ENCODE results near the gene TXNDC2.

The TXNDC2 gene

GRCh38 chr18:9925369-9925768 is 39.6 kb downstream of the TXNDC2 start:
- DNase-seq: no peak
- Mint-ChIP-seq H3K27me3 (ENCODE audit: low read depth, poor library complexity) (no peaks in the 10 kb centered on the region), H3K4me3 (no peak overlapping the region), H3K4me1 (peaks cover 31% of the 10 kb centered on the region), H3K9me3 (no peaks in the 10 kb centered on the region), H3K27ac (no peak overlapping the region), H3K36me3 (ENCODE audit: low read depth) (no peaks in the 10 kb centered on the region)
- TF ChIP-seq CTCF (IDR thresholded peaks at IDR 0.05): no peak

GRCh38 chr18:9925795-9926194 is 40.0 kb downstream of the TXNDC2 start:
- Mint-ChIP-seq H3K36me3 (ENCODE audit: low read depth) (no peaks in the 10 kb centered on the region), H3K9me3 (no peaks in the 10 kb centered on the region), H3K4me3 (no peak overlapping the region), H3K27me3 (ENCODE audit: low read depth, poor library complexity) (no peaks in the 10 kb centered on the region), H3K27ac (no peak overlapping the region), H3K4me1 (peaks cover 31% of the 10 kb centered on the region)
- no peak for TF ChIP-seq CTCF (IDR thresholded peaks at IDR 0.05)
- DNase-seq: no peak

GRCh38 chr18:9926223-9926894 is 40.6 kb downstream of the TXNDC2 start:
- Mint-ChIP-seq H3K4me3 (no peak overlapping the region), H3K4me1 (peaks cover 31% of the 10 kb centered on the region), H3K27me3 (ENCODE audit: low read depth, poor library complexity) (no peaks in the 10 kb centered on the region), H3K27ac (no peak overlapping the region), H3K9me3 (no peaks in the 10 kb centered on the region), H3K36me3 (ENCODE audit: low read depth) (peaks cover 2% of the 10 kb centered on the region)
- DNase-seq: no peak
- no peak for TF ChIP-seq CTCF (IDR thresholded peaks at IDR 0.05)

- Mint-ChIP-seq H3K4me3 (no peak overlapping the region), H3K36me3 (ENCODE audit: low read depth) (peaks cover 9% of the 10 kb centered on the region), H3K4me1 (peaks cover 31% of the 10 kb centered on the region), H3K9me3 (no peaks in the 10 kb centered on the region), H3K27ac (no peak overlapping the region), H3K27me3 (ENCODE audit: low read depth, poor library complexity) (no peaks in the 10 kb centered on the region)
- DNase-seq: no peak
- no peak for TF ChIP-seq CTCF (IDR thresholded peaks at IDR 0.05)
These were observed 41.2 kb downstream of the TXNDC2 start for GRCh38 chr18:9926977-9927376.

GRCh38 chr18:9927392-9928063 is 41.8 kb downstream of the TXNDC2 start:
- no peak for DNase-seq
- H3K36me3 Mint-ChIP-seq (ENCODE audit: low read depth): peaks cover 14% of the 10 kb centered on the region
- no peaks in the 10 kb centered on the region for H3K27me3 Mint-ChIP-seq (ENCODE audit: low read depth, poor library complexity)
- no peaks in the 10 kb centered on the region for H3K9me3 Mint-ChIP-seq
- peaks cover 31% of the 10 kb centered on the region for H3K4me1 Mint-ChIP-seq
- H3K4me3 Mint-ChIP-seq: no peak overlapping the region
- TF ChIP-seq CTCF (IDR thresholded peaks at IDR 0.05): no peak
- peak overlapping the region; percentile 44 for H3K27ac Mint-ChIP-seq
